GM23338 (cell line): ENCODE data around the gene KIAA1328. TPM values are rescaled to one million over a fixed set of nuclear protein-coding genes. Genes with fewer than 3 reads are reported as not detected.

ENCODE experiments used
- ATAC-seq: fragments of 200-7000 bp; cut with Tn5 transposase; 3 replicates; pipeline ENCODE4 v1.9.1; 2020
- DNase-seq: peaks from one replicate; pipeline ENCODE4 v3.0.0-alpha.2; 2015; ENCODE audit warnings: low spot score
- H2AFZ ChIP-seq: fragments of 200-600 bp; sonication (generic); 2 replicates; pipeline ENCODE4 v1.8.0; 2016; ENCODE audit warnings: antibody characterized with exemption, mild to moderate bottlenecking, moderate library complexity
- H3F3A ChIP-seq: fragments of 200-600 bp; sonication (generic); replicated peaks from 2 replicates; pipeline ENCODE4 v1.8.0; 2017; ENCODE audit warnings: antibody characterized with exemption, mixed run types, low read depth
- H3K27ac ChIP-seq: fragments of 200-600 bp; sonication (generic); 2 replicates; pipeline ENCODE4 v1.6.1; 2016; ENCODE audit warnings: low read depth
- H3K27me3 ChIP-seq: fragments of 200-600 bp; sonication (generic); 2 replicates; pipeline ENCODE4 v1.8.0; 2016; ENCODE audit warnings: mild to moderate bottlenecking, mixed run types, moderate library complexity; ENCODE audit not compliant: insufficient read depth
- H3K36me3 ChIP-seq: fragments of 200-600 bp; sonication (generic); 2 replicates; pipeline ENCODE4 v1.8.0; 2016; ENCODE audit warnings: mild to moderate bottlenecking; ENCODE audit not compliant: insufficient read depth
- H3K4me1 ChIP-seq: fragments of 200-600 bp; sonication (generic); 2 replicates; pipeline ENCODE4 v1.8.0; 2016; ENCODE audit warnings: mild to moderate bottlenecking, moderate library complexity; ENCODE audit not compliant: insufficient read depth
- H3K4me2 ChIP-seq: fragments of 200-600 bp; sonication (generic); 2 replicates; pipeline ENCODE4 v1.7.1; 2017; ENCODE audit warnings: mixed run types
- H3K4me3 ChIP-seq: fragments of 200-600 bp; sonication (generic); 2 replicates; pipeline ENCODE4 v1.6.1; 2016; ENCODE audit warnings: mixed run types
- H3K79me2 ChIP-seq: fragments of 200-600 bp; sonication (generic); replicated peaks from 2 replicates; pipeline ENCODE4 v1.8.0; 2017; ENCODE audit warnings: mild to moderate bottlenecking; ENCODE audit not compliant: insufficient read depth
- H3K9me2 ChIP-seq: fragments of 200-600 bp; sonication (generic); 2 replicates; pipeline ENCODE4 v1.8.0; 2017; ENCODE audit not compliant: insufficient read depth
- H4K20me1 ChIP-seq: fragments of 200-600 bp; sonication (generic); replicated peaks from 2 replicates; pipeline ENCODE4 v1.8.0; 2017; ENCODE audit warnings: mild to moderate bottlenecking; ENCODE audit not compliant: insufficient read depth
- H3K27ac Mint-ChIP-seq: 2 replicates; pipeline ENCODE4 v1.8.0; 2020; ENCODE audit warnings: inconsistent platforms, mild to moderate bottlenecking, moderate library complexity, mixed read lengths
- H3K27me3 Mint-ChIP-seq: 3 replicates; pipeline ENCODE4 v1.8.0; 2022; ENCODE audit warnings: low read depth, mild to moderate bottlenecking, moderate library complexity, mixed read lengths, inconsistent platforms; ENCODE audit not compliant: insufficient read depth, poor library complexity
- H3K36me3 Mint-ChIP-seq: 3 replicates; pipeline ENCODE4 v1.8.0; 2021; ENCODE audit warnings: low read depth, mild to moderate bottlenecking, inconsistent platforms, moderate library complexity, mixed read lengths
- H3K4me1 Mint-ChIP-seq: 3 replicates; pipeline ENCODE4 v1.8.0; 2020; ENCODE audit warnings: mild to moderate bottlenecking, inconsistent platforms, mixed read lengths
- H3K4me3 Mint-ChIP-seq: 3 replicates; pipeline ENCODE4 v1.8.0; 2021; ENCODE audit warnings: moderate library complexity, mild to moderate bottlenecking, inconsistent platforms, mixed read lengths
- H3K9me3 Mint-ChIP-seq: 3 replicates; pipeline ENCODE4 v1.8.0; 2020; ENCODE audit warnings: moderate library complexity, mild to moderate bottlenecking, inconsistent platforms, mixed read lengths
- EZH2 ChIP-seq: fragments of 200-600 bp; sonication (generic); IDR thresholded peaks from one replicate; pipeline ENCODE4 v1.8.0; 2017; ENCODE audit warnings: antibody characterized with exemption, mild to moderate bottlenecking, low read depth; ENCODE audit not compliant: unreplicated experiment
- EZH2phosphoT487 ChIP-seq: fragments of 200-600 bp; sonication (generic); IDR thresholded peaks from one replicate; pipeline ENCODE4 v1.8.1; 2018; ENCODE audit warnings: antibody characterized with exemption; ENCODE audit not compliant: unreplicated experiment
- NANOG ChIP-seq: IDR thresholded peaks from 2 replicates; pipeline ENCODE4 v1.6.1; 2016; ENCODE audit warnings: antibody characterized with exemption, borderline replicate concordance
- POLR2AphosphoS5 ChIP-seq: IDR thresholded peaks from 2 replicates; pipeline ENCODE4 v1.6.1; 2016; ENCODE audit warnings: antibody characterized with exemption, low read depth
- STAT1 ChIP-seq: IDR thresholded peaks from one replicate; pipeline ENCODE4 v1.6.1; 2016; ENCODE audit warnings: antibody characterized with exemption; ENCODE audit not compliant: unreplicated experiment
- ZNF114 ChIP-seq: fragments of 250-450 bp; sonication (Bioruptor Pico); IDR thresholded peaks from 2 replicates; pipeline ENCODE4 v1.5.0; 2020; ENCODE audit warnings: mild to moderate bottlenecking, moderate library complexity
- polyA plus RNA-seq: library from polyadenylated mRNA; unstranded; fragments of >200 nt; fragmentation: Nextera tagmentation; extraction: Ambion mirVana; gene quantifications from 2 replicates; pipeline ENCODE4 v1.2.1, GENCODE V29; 2016
- total RNA-seq: library from RNA; depleted of rRNA; stranded (reverse); fragments of >200 nt; shearing (Covaris generic); gene quantifications from 2 replicates; pipeline ENCODE4 v1.2.3, GENCODE V29; 2014
- TF ChIP-seq, protein P1 (sequence below): IDR thresholded peaks from one replicate; pipeline ENCODE4 v1.6.1; 2018; ENCODE audit warnings: antibody characterized with exemption; ENCODE audit not compliant: unreplicated experiment
- TF ChIP-seq, protein P2 (sequence below): IDR thresholded peaks from 2 replicates; pipeline ENCODE4 v1.6.1; 2016; ENCODE audit warnings: antibody characterized with exemption
- TF ChIP-seq, protein P3 (sequence below), 2 experiments: fragments of 200-600 bp in 1 of 2; sonication (generic) in 1 of 2; conservative IDR thresholded peaks; 2 replicates each; pipeline versions ENCODE4 v1.5.1 to v1.6.1; 2016 to 2017; ENCODE audit warnings: antibody characterized with exemption in 2 of 2, low read depth in 2 of 2, mild to moderate bottlenecking in 2 of 2, moderate library complexity in 1 of 2

KIAA1328 gene
- total and polyA plus RNA-seq, 2 experiments from 2014 or later, result 5.2 to 8.4 TPM

DNA sequence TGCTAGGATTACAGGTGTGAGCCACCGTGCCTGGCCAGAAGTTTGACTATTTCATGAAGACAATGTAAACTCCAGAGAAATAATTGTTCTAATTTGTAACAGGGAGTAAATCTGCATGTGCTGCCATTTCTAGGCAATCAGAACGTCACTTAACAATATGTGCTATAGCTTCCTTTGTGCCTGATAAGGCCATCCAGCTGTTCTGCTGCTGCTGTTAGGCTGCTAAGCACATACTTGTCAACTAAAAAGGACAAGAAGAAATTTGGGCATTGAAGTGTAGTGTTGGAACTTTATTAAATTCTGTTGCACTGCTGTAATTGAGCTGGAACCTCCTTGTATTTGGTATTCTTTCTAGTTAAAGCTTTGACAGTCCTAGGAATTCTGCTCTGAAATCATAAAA, 57.1 kb downstream of the KIAA1328 start:
- Mint-ChIP-seq H3K4me1 (peaks cover 15% of the 10 kb centered on the region), H3K9me3 (no peaks in the 10 kb centered on the region), H3K36me3 (no peaks in the 10 kb centered on the region), H3K27ac (no peak overlapping the region), H3K4me3 (no peak overlapping the region), H3K27me3 (no peaks in the 10 kb centered on the region)
- Histone ChIP-seq H3K27me3 (no peaks in the 10 kb centered on the region), H3K4me1 (peaks cover 6% of the 10 kb centered on the region; the same call in 1 of the 2 replicates), H3K9me2 (no peaks in the 10 kb centered on the region), H3F3A (no peaks in the 10 kb centered on the region), H2AFZ (no peak overlapping the region), H4K20me1 (no peaks in the 10 kb centered on the region), H3K36me3 (no peaks in the 10 kb centered on the region), H3K4me2 (no peak overlapping the region), H3K79me2 (no peaks in the 10 kb centered on the region), H3K4me3 (no peak overlapping the region), H3K27ac (no peak overlapping the region)
- ATAC-seq, result no peak
- TF ChIP-seq ZNF114 (CRISPR knock-in tag), result no peak
- DNase-seq, result no peak

DNA sequence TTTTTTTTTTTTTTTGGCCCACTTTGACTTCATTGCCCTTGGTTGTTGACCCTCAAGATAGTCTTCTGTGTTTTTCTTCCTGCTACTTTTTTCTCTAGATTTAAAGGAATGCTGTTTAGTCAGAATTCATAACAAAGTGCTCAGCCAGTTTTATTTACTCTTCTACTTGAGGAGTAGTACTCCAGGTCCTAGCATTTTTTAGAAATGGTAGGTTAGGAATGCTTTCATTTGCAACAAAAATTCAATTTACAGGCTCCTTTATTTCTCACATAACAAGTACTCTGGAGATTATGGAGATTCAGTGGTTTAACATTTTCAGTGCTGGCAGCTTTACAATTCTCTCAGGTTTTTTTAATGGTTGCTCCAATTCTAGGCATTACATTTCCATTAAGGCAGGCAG, 58.2 kb downstream of the KIAA1328 start:
- Histone ChIP-seq H3K27me3 (no peaks in the 10 kb centered on the region), H3K36me3 (no peaks in the 10 kb centered on the region), H3K79me2 (no peaks in the 10 kb centered on the region), H3K4me3 (no peak overlapping the region), H3F3A (no peaks in the 10 kb centered on the region), H3K27ac (no peak overlapping the region), H2AFZ (no peak overlapping the region), H3K4me1 (peaks cover 6% of the 10 kb centered on the region; the same call in 1 of the 2 replicates), H4K20me1 (no peaks in the 10 kb centered on the region), H3K4me2 (peak overlapping the region; percentile 26; the same call in 1 of the 2 replicates), H3K9me2 (no peaks in the 10 kb centered on the region)
- H3K27ac Mint-ChIP-seq, result peak overlapping the region; percentile 1
- TF ChIP-seq, protein P1, sequence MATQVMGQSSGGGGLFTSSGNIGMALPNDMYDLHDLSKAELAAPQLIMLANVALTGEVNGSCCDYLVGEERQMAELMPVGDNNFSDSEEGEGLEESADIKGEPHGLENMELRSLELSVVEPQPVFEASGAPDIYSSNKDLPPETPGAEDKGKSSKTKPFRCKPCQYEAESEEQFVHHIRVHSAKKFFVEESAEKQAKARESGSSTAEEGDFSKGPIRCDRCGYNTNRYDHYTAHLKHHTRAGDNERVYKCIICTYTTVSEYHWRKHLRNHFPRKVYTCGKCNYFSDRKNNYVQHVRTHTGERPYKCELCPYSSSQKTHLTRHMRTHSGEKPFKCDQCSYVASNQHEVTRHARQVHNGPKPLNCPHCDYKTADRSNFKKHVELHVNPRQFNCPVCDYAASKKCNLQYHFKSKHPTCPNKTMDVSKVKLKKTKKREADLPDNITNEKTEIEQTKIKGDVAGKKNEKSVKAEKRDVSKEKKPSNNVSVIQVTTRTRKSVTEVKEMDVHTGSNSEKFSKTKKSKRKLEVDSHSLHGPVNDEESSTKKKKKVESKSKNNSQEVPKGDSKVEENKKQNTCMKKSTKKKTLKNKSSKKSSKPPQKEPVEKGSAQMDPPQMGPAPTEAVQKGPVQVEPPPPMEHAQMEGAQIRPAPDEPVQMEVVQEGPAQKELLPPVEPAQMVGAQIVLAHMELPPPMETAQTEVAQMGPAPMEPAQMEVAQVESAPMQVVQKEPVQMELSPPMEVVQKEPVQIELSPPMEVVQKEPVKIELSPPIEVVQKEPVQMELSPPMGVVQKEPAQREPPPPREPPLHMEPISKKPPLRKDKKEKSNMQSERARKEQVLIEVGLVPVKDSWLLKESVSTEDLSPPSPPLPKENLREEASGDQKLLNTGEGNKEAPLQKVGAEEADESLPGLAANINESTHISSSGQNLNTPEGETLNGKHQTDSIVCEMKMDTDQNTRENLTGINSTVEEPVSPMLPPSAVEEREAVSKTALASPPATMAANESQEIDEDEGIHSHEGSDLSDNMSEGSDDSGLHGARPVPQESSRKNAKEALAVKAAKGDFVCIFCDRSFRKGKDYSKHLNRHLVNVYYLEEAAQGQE, result no peak
- TF ChIP-seq EZH2phosphoT487, result no peak
- no peaks in the 10 kb centered on the region for H3K36me3 Mint-ChIP-seq
- H3K4me3 Mint-ChIP-seq, result no peak overlapping the region
- H3K9me3 Mint-ChIP-seq, result no peaks in the 10 kb centered on the region
- ATAC-seq (no peak), DNase-seq (peak; percentile 4)
- H3K27me3 Mint-ChIP-seq, result no peaks in the 10 kb centered on the region
- H3K4me1 Mint-ChIP-seq, result peaks cover 15% of the 10 kb centered on the region

DNA sequence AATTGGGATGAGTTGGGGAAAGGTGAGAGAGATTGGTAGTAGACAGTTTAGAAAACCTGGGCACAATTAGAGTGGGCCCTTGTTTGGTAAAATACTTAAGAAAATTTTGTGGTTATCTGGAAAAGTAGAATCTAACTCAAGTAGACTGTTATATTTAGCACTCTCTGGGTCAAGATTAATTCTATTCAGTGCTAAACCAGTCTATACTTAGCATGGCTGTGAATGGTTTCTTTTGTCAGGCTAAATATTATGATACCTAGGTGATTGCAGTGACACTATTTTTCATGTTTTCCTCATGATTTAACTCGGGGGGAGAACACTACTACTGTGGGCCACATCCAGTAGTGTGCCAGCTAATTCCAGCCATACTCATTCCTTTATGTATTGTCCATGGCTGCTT, 58.9 kb downstream of the KIAA1328 start:
- Histone ChIP-seq H3F3A (no peaks in the 10 kb centered on the region), H3K4me2 (no peak overlapping the region), H3K27me3 (no peaks in the 10 kb centered on the region), H3K36me3 (no peaks in the 10 kb centered on the region), H3K4me1 (peaks cover 6% of the 10 kb centered on the region; the same call in 1 of the 2 replicates), H3K27ac (no peak overlapping the region), H3K79me2 (no peaks in the 10 kb centered on the region), H3K9me2 (no peaks in the 10 kb centered on the region), H4K20me1 (no peaks in the 10 kb centered on the region), H3K4me3 (no peak overlapping the region), H2AFZ (no peak overlapping the region)
- Mint-ChIP-seq H3K9me3 (no peaks in the 10 kb centered on the region), H3K4me1 (peaks cover 15% of the 10 kb centered on the region), H3K4me3 (no peak overlapping the region), H3K36me3 (no peaks in the 10 kb centered on the region), H3K27ac (peak overlapping the region; percentile 9; the same call in 1 of the 2 replicates), H3K27me3 (no peaks in the 10 kb centered on the region)
- no peak for DNase-seq
- TF ChIP-seq NANOG (no peak), POLR2AphosphoS5 (no peak), STAT1 (no peak), EZH2 (no peak)
- TF ChIP-seq, protein P2, sequence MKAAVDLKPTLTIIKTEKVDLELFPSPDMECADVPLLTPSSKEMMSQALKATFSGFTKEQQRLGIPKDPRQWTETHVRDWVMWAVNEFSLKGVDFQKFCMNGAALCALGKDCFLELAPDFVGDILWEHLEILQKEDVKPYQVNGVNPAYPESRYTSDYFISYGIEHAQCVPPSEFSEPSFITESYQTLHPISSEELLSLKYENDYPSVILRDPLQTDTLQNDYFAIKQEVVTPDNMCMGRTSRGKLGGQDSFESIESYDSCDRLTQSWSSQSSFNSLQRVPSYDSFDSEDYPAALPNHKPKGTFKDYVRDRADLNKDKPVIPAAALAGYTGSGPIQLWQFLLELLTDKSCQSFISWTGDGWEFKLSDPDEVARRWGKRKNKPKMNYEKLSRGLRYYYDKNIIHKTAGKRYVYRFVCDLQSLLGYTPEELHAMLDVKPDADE, result no peak
- TF ChIP-seq, protein P3, sequence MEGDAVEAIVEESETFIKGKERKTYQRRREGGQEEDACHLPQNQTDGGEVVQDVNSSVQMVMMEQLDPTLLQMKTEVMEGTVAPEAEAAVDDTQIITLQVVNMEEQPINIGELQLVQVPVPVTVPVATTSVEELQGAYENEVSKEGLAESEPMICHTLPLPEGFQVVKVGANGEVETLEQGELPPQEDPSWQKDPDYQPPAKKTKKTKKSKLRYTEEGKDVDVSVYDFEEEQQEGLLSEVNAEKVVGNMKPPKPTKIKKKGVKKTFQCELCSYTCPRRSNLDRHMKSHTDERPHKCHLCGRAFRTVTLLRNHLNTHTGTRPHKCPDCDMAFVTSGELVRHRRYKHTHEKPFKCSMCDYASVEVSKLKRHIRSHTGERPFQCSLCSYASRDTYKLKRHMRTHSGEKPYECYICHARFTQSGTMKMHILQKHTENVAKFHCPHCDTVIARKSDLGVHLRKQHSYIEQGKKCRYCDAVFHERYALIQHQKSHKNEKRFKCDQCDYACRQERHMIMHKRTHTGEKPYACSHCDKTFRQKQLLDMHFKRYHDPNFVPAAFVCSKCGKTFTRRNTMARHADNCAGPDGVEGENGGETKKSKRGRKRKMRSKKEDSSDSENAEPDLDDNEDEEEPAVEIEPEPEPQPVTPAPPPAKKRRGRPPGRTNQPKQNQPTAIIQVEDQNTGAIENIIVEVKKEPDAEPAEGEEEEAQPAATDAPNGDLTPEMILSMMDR (conservative IDR thresholded peaks at IDR 0.05; ENCODE audit: low read depth in 2 of 2), result no peak
- ATAC-seq, result no peak
